ENCODE data around the gene GJC1.

The GJC1 gene

GRCh38 chr17:44829523-44830358 lies at the start of gene GJC1:
GJC1 (minus strand) TSS chr17:44830287; CDS start chr17:44805817, 24,470 bp downstream.
- DNase-seq = no peak

- no peak for DNase-seq
Observed at GRCh38 chr17:44879376-44879775, 49.3 kb upstream of the GJC1 start.

- no peak for DNase-seq
Observed at GRCh38 chr17:44878627-44879221, 48.6 kb upstream of the GJC1 start.

- no peak for DNase-seq
Observed at GRCh38 chr17:44877121-44877520, 47.0 kb upstream of the GJC1 start.

- DNase-seq = no peak
Observed at GRCh38 chr17:44875761-44876160, 45.7 kb upstream of the GJC1 start.

GRCh38 chr17:44872131-44872768 lies 42.2 kb upstream of the GJC1 start:
- no peak for DNase-seq

- DNase-seq = no peak
Observed at GRCh38 chr17:44871556-44871955, 41.5 kb upstream of the GJC1 start.

- no peak for DNase-seq
Observed at GRCh38 chr17:44867841-44868240, 37.8 kb upstream of the GJC1 start.

GRCh38 chr17:44865931-44866330 lies 35.8 kb upstream of the GJC1 start:
- DNase-seq = no peak

GRCh38 chr17:44865231-44865660 lies 35.2 kb upstream of the GJC1 start:
- DNase-seq = no peak

GRCh38 chr17:44864831-44865230 lies 34.7 kb upstream of the GJC1 start:
- DNase-seq = no peak

GRCh38 chr17:44863061-44863918 lies 33.2 kb upstream of the GJC1 start:
- no peak for DNase-seq

- DNase-seq = no peak
Observed at GRCh38 chr17:44862278-44862914, 32.3 kb upstream of the GJC1 start.

GRCh38 chr17:44859701-44860100 lies 29.6 kb upstream of the GJC1 start:
- DNase-seq = no peak

- DNase-seq = no peak
Observed at GRCh38 chr17:44854192-44854591, 24.1 kb upstream of the GJC1 start.

GRCh38 chr17:44850612-44851011 lies 20.5 kb upstream of the GJC1 start:
- no peak for DNase-seq

GRCh38 chr17:44850025-44850424 lies 19.9 kb upstream of the GJC1 start:
- no peak for DNase-seq

GRCh38 chr17:44848961-44849489 lies 18.9 kb upstream of the GJC1 start:
- no peak for DNase-seq

GRCh38 chr17:44848257-44848795 lies 18.2 kb upstream of the GJC1 start:
- no peak for DNase-seq

- DNase-seq = no peak
Observed at GRCh38 chr17:44847586-44847985, 17.5 kb upstream of the GJC1 start, which contains the start of gene HIGD1B. HIGD1B (plus strand) TSS chr17:44847883; CDS start chr17:44848153, 270 bp downstream.

- DNase-seq = no peak
Observed at GRCh38 chr17:44846206-44846605, 16.1 kb upstream of the GJC1 start.

GRCh38 chr17:44844390-44844830 lies 14.3 kb upstream of the GJC1 start:
- DNase-seq = no peak

Measured in GOT3 (cell line).